Vagina (tissue), 2 donors: Measurements from ENCODE around the gene PHLDB1. TPM values are rescaled to one million over a fixed set of nuclear protein-coding genes. Genes with fewer than 3 reads are reported as not detected.
A peak's percentile ranks its signal among the peaks of the same experiment; 100 is the strongest.

ENCODE experiments used
- DNase-seq, 2 donors: peaks; one replicate each; pipeline ENCODE4 v3.0.0-alpha.2; 2017; ENCODE audit errors: extremely low spot score in 2 of 2
- H3K27ac ChIP-seq: fragments of 200-600 bp; sonication (generic); one replicate; pipeline ENCODE4 v1.5.1; 2019
- H3K27me3 ChIP-seq: fragments of 200-600 bp; sonication (generic); one replicate; pipeline ENCODE4 v1.5.1; 2019
- H3K36me3 ChIP-seq, 2 donors: fragments of 200-600 bp; sonication (generic); one replicate each; pipeline ENCODE4 v1.5.1; 2017 to 2019
- H3K4me1 ChIP-seq: fragments of 200-600 bp; sonication (generic); one replicate; pipeline ENCODE4 v1.5.1; 2019
- H3K4me3 ChIP-seq, 2 donors: fragments of 200-600 bp; sonication (generic); 1 replicate in 1 of 2; 2 replicates in 1 of 2; pipeline ENCODE4 v1.5.1; 2016 to 2019
- H3K9me3 ChIP-seq: fragments of 200-600 bp; sonication (generic); one replicate; pipeline ENCODE4 v1.5.1; 2019
- CTCF ChIP-seq, 3 experiments: fragments of 450-650 bp in 2 of 3; fragments of 200-600 bp in 1 of 3; sonication (generic) in 1 of 3; IDR thresholded peaks; one replicate each; pipeline ENCODE4 v1.5.1; 2017 to 2019; ENCODE audit warnings: antibody characterized with exemption in 3 of 3, mild to moderate bottlenecking in 2 of 3, moderate library complexity in 2 of 3
- POLR2A ChIP-seq, 2 donors: fragments of 450-650 bp; IDR thresholded peaks; one replicate each; pipeline ENCODE4 v1.6.1; 2017; ENCODE audit warnings: antibody characterized with exemption in 2 of 2, mild to moderate bottlenecking in 2 of 2, moderate library complexity in 2 of 2
- POLR2AphosphoS5 ChIP-seq, 2 donors: sonication (generic); formaldehyde crosslinking; IDR thresholded peaks; one replicate each; pipeline ENCODE4 v1.9.0; 2017; ENCODE audit warnings: antibody characterized with exemption in 2 of 2, mild to moderate bottlenecking in 2 of 2, low read depth in 1 of 2; ENCODE audit not compliant: insufficient read depth in 1 of 2
- intact Hi-C: fragments of 100-400 bp; cut with DNase I; formaldehyde crosslinking; loops from one replicate; pipeline ENCODE4 v1.15.1; 2023
- total RNA-seq: library from RNA; depleted of rRNA; stranded (reverse); fragments of >200 nt; gene quantifications from one replicate; pipeline ENCODE4 v1.2.3, GENCODE V29; 2016

PHLDB1 gene
- total RNA-seq, 1 donor from 2014 or later, result 119 TPM

- intact Hi-C loops, result no loop called here
- TF ChIP-seq CTCF (IDR thresholded peaks at IDR 0.05) (no peak), POLR2A (IDR thresholded peaks at IDR 0.05) (no peak), POLR2AphosphoS5 (IDR thresholded peaks at IDR 0.05; ENCODE audit: insufficient read depth in 1 of 2, low read depth in 1 of 2) (no peak)
- peaks cover 78% of the 10 kb centered on the region for H3K4me1 ChIP-seq
Measured at GRCh38 chr11:118621784-118622375, 14.5 kb downstream of the PHLDB1 start.

GRCh38 chr11:118622376-118623268, 15.2 kb downstream of the PHLDB1 start:
- H3K9me3 ChIP-seq, result no peaks in the 10 kb centered on the region
- H3K36me3 ChIP-seq, result peaks cover 0 to 26% of the 10 kb centered on the region in 2 donors
- peak overlapping the region; percentile 90 for H3K27ac ChIP-seq
- no peak for DNase-seq
- intact Hi-C loops, result no loop called here
- H3K4me3 ChIP-seq, result peak overlapping the region in 1 of 2 donors; percentile 55
- peak in 1 of 2 donors; percentile 23 for TF ChIP-seq POLR2AphosphoS5 (IDR thresholded peaks at IDR 0.05; ENCODE audit: insufficient read depth in 1 of 2, low read depth in 1 of 2)
- TF ChIP-seq CTCF (IDR thresholded peaks at IDR 0.05), result no peak
- no peak for TF ChIP-seq POLR2A (IDR thresholded peaks at IDR 0.05)
- H3K27me3 ChIP-seq, result no peaks in the 10 kb centered on the region
- H3K4me1 ChIP-seq, result peaks cover 70% of the 10 kb centered on the region

More at GRCh38 chr11:118621784-118622375, 14.5 kb downstream of the PHLDB1 start:
- Histone ChIP-seq H3K27ac (peak overlapping the region; percentile 90), H3K36me3 (peaks cover 0 to 21% of the 10 kb centered on the region in 2 donors), H3K4me3 (peak overlapping the region; percentile 43 to 55), H3K27me3 (no peaks in the 10 kb centered on the region), H3K9me3 (no peaks in the 10 kb centered on the region)
- DNase-seq, result no peak

GRCh38 chr11:118623269-118623655, 15.8 kb downstream of the PHLDB1 start:
- H3K4me3 ChIP-seq, result no peak overlapping the region
- no peaks in the 10 kb centered on the region for H3K27me3 ChIP-seq
- intact Hi-C loops, result no loop called here
- H3K4me1 ChIP-seq, result peaks cover 66% of the 10 kb centered on the region
- DNase-seq, result no peak
- H3K27ac ChIP-seq, result peak overlapping the region; percentile 90
- peaks cover 0 to 30% of the 10 kb centered on the region in 2 donors for H3K36me3 ChIP-seq
- TF ChIP-seq POLR2A (IDR thresholded peaks at IDR 0.05), result no peak
- peak in 1 of 2 donors; percentile 35 for TF ChIP-seq POLR2AphosphoS5 (IDR thresholded peaks at IDR 0.05; ENCODE audit: insufficient read depth in 1 of 2, low read depth in 1 of 2)
- no peaks in the 10 kb centered on the region for H3K9me3 ChIP-seq

- Histone ChIP-seq H3K27me3 (no peaks in the 10 kb centered on the region), H3K4me3 (no peak overlapping the region), H3K36me3 (peaks cover 0 to 34% of the 10 kb centered on the region in 2 donors), H3K27ac (no peak overlapping the region), H3K9me3 (no peaks in the 10 kb centered on the region), H3K4me1 (peaks cover 65% of the 10 kb centered on the region)
- no peak for DNase-seq
- TF ChIP-seq POLR2A (IDR thresholded peaks at IDR 0.05), result no peak
- no peak for TF ChIP-seq POLR2AphosphoS5 (IDR thresholded peaks at IDR 0.05; ENCODE audit: insufficient read depth in 1 of 2, low read depth in 1 of 2)
- TF ChIP-seq CTCF (IDR thresholded peaks at IDR 0.05), result no peak
- intact Hi-C loops, result no loop called here
Measured at GRCh38 chr11:118625036-118625690, 17.7 kb downstream of the PHLDB1 start.

GRCh38 chr11:118625976-118626375, 18.6 kb downstream of the PHLDB1 start:
- H3K4me1 ChIP-seq, result peaks cover 63% of the 10 kb centered on the region
- no peak for TF ChIP-seq POLR2A (IDR thresholded peaks at IDR 0.05)
- TF ChIP-seq POLR2AphosphoS5 (IDR thresholded peaks at IDR 0.05; ENCODE audit: insufficient read depth in 1 of 2, low read depth in 1 of 2), result no peak
- no peak for TF ChIP-seq CTCF (IDR thresholded peaks at IDR 0.05)
- no peak overlapping the region for H3K4me3 ChIP-seq
- intact Hi-C loops, result no loop called here
- no peak overlapping the region for H3K27ac ChIP-seq
- H3K27me3 ChIP-seq, result no peaks in the 10 kb centered on the region
- no peaks in the 10 kb centered on the region for H3K9me3 ChIP-seq
- H3K36me3 ChIP-seq, result peaks cover 0 to 34% of the 10 kb centered on the region in 2 donors
- DNase-seq, result no peak
